ENCODE measurements around the gene ST6GALNAC1. TPM values are rescaled to one million over a fixed set of nuclear protein-coding genes. Genes with fewer than 3 reads are reported as not detected.
A peak's percentile ranks its signal among the peaks of the same experiment; 100 is the strongest.

Gene ST6GALNAC1
- total and polyA plus RNA-seq, 2 of the 8 experiments (the other 6 are each of a cell fraction or from before 2014, with no cell fraction given): not detected

GRCh38 chr17:76593959-76594358 lies 49.6 kb downstream of the ST6GALNAC1 start:
- H3K18ac ChIP-seq (ENCODE audit: extremely low read depth, low read length): no peak overlapping the region
- H3K4me1 ChIP-seq (replicated peaks in 1 of 4; ENCODE audit: control insufficient read depth in 3 of 4, insufficient read depth in 4 of 4, low read length in 3 of 4): no peaks in the 10 kb centered on the region
- no peak overlapping the region for H4K5ac ChIP-seq (ENCODE audit: insufficient read length, low read depth, low read length)
- CTCF ChIA-PET (ENCODE audit: partially characterized antibody): interaction anchor here (0.7 to 2.6 kb wide), 18 partner anchors 10 to 981 kb away, joined by 3 to 10 read pairs (median 3); no protein-coding TSS in a partner anchor
- no peak overlapping the region for H2BK15ac ChIP-seq (ENCODE audit: low read length)
- H3K27me3 ChIP-seq (replicated peaks in 1 of 4; ENCODE audit: control insufficient read depth in 3 of 4, extremely low read depth in 1 of 4, insufficient read depth in 3 of 4, low read length in 3 of 4): no peaks in the 10 kb centered on the region; a peak in 3 of 7 replicates
- H3K27ac ChIP-seq (ENCODE audit: low read depth, low read length): no peak overlapping the region
- H3K79me2 ChIP-seq (ENCODE audit: control insufficient read depth in 1 of 2, insufficient read depth in 2 of 2, low read length in 2 of 2): no peaks in the 10 kb centered on the region
- H4K91ac ChIP-seq (replicated peaks; ENCODE audit: insufficient read length, low read length): no peak overlapping the region
- H3K4ac ChIP-seq (replicated peaks; ENCODE audit: insufficient read length, low read depth, low read length): no peak overlapping the region
- no peak overlapping the region for H3K56ac ChIP-seq (replicated peaks; ENCODE audit: insufficient read length, low read depth, low read length)
- no peaks in the 10 kb centered on the region for H3K9me3 ChIP-seq (ENCODE audit: insufficient read depth in 2 of 2, low read depth in 1 of 2, low read length in 1 of 2)
- H2BK120ac ChIP-seq (replicated peaks; ENCODE audit: low read depth, low read length): no peak overlapping the region
- H3K23me2 ChIP-seq (ENCODE audit: low read depth, low read length): no peaks in the 10 kb centered on the region
- no peak overlapping the region for H3K9ac ChIP-seq (replicated peaks in 1 of 4; ENCODE audit: extremely low read depth in 1 of 4, low read depth in 3 of 4, low read length in 3 of 4)
- H2AK5ac ChIP-seq (ENCODE audit: low read depth, low read length): no peak overlapping the region
- no peaks in the 10 kb centered on the region for H4K20me1 ChIP-seq (replicated peaks in 1 of 2; ENCODE audit: control insufficient read depth in 1 of 2, insufficient read depth in 2 of 2, low read length in 2 of 2)
- no peaks in the 10 kb centered on the region for H3K36me3 ChIP-seq (ENCODE audit: control insufficient read depth in 2 of 4, insufficient read depth in 4 of 4, low read length in 3 of 4)
- POLR2A ChIA-PET (ENCODE audit: partially characterized antibody): interaction anchor here (0.8 to 1.0 kb wide), 2 partner anchors 34 to 35 kb away, joined by 3 to 4 read pairs; no protein-coding TSS in a partner anchor
- H3K23ac ChIP-seq (ENCODE audit: insufficient read length): no peak overlapping the region
- DNase-seq (ENCODE audit: low read depth in 1 of 2, low spot score in 2 of 2) (no peak), FAIRE-seq (no peak)
- no peak overlapping the region for H3K4me2 ChIP-seq (ENCODE audit: insufficient read depth in 1 of 2, low read depth in 2 of 2, low read length in 2 of 2)
- H3K79me1 ChIP-seq (ENCODE audit: low read depth, low read length): no peaks in the 10 kb centered on the region
- 91% methylated on average over 4 of the region's 4 CpGs; no CpG with 5 or more reads in 1 of the 2 experiments for WGBS, 2 experiments (ENCODE audit: extremely low coverage in 1 of 2, insufficient coverage in 1 of 2, insufficient read length in 1 of 2, insufficient replicate concordance in 2 of 2, low coverage in 1 of 2, low lambda C conversion rate in 2 of 2, missing lambda C conversion rate in 1 of 2)
- no peak overlapping the region for H2AFZ ChIP-seq (ENCODE audit: low read length)
- H4K8ac ChIP-seq (ENCODE audit: extremely low read depth, insufficient read depth, low read length): no peak overlapping the region
- no peak overlapping the region for H2BK5ac ChIP-seq (ENCODE audit: low read depth, low read length)
- no peak overlapping the region for H3K14ac ChIP-seq (ENCODE audit: insufficient read length)
- H2BK12ac ChIP-seq (ENCODE audit: low read depth, low read length): no peak overlapping the region
- no peak overlapping the region for H2BK20ac ChIP-seq (ENCODE audit: low read length)
- H3K4me3 ChIP-seq (ENCODE audit: extremely low read depth in 1 of 4, insufficient read depth in 2 of 4, low read depth in 3 of 4, low read length in 4 of 4): no peak overlapping the region
- TF ChIP-seq CTCF (IDR thresholded peaks at IDR 0.05; ENCODE audit: control extremely low read depth in 1 of 3, insufficient read depth in 1 of 3, low read depth in 1 of 3, low read length in 3 of 3) (peak in 1 of 3 experiments; percentile 2; a peak in 1 of 4 replicates), JUND (IDR thresholded peaks at IDR 0.05; ENCODE audit: low read length) (no peak), SUZ12 (IDR thresholded peaks at IDR 0.05; ENCODE audit: low read length) (no peak)
